Dendritic cell treated with granulocyte-macrophage colony-stimulating factor and Interleukin-4, amounts not matched to agents 40 ng/mL and 50 ng/mL, for 4 days (primary cell): ENCODE data around the gene MTSS2.

Source experiments
- H3K27ac Mint-ChIP-seq: one replicate; pipeline ENCODE4 v1.8.0; 2022; ENCODE audit warnings: mild to moderate bottlenecking, mixed read lengths
- H3K27me3 Mint-ChIP-seq: one replicate; pipeline ENCODE4 v1.8.0; 2022; ENCODE audit warnings: mild to moderate bottlenecking, mixed read lengths
- H3K36me3 Mint-ChIP-seq: one replicate; pipeline ENCODE4 v1.8.0; 2022; ENCODE audit warnings: low read depth, mixed read lengths
- H3K4me1 Mint-ChIP-seq: one replicate; pipeline ENCODE4 v1.8.0; 2022; ENCODE audit warnings: low read depth, mixed read lengths
- H3K4me3 Mint-ChIP-seq: one replicate; pipeline ENCODE4 v1.8.0; 2022; ENCODE audit warnings: mild to moderate bottlenecking, moderate library complexity, mixed read lengths
- H3K9me3 Mint-ChIP-seq: one replicate; pipeline ENCODE4 v1.8.0; 2022; ENCODE audit warnings: mixed read lengths
- intact Hi-C: fragments of 100-400 bp; cut with micrococcal nuclease; formaldehyde crosslinking; loops from one replicate; pipeline ENCODE4 v1.15.0; 2022

Gene MTSS2

DNA sequence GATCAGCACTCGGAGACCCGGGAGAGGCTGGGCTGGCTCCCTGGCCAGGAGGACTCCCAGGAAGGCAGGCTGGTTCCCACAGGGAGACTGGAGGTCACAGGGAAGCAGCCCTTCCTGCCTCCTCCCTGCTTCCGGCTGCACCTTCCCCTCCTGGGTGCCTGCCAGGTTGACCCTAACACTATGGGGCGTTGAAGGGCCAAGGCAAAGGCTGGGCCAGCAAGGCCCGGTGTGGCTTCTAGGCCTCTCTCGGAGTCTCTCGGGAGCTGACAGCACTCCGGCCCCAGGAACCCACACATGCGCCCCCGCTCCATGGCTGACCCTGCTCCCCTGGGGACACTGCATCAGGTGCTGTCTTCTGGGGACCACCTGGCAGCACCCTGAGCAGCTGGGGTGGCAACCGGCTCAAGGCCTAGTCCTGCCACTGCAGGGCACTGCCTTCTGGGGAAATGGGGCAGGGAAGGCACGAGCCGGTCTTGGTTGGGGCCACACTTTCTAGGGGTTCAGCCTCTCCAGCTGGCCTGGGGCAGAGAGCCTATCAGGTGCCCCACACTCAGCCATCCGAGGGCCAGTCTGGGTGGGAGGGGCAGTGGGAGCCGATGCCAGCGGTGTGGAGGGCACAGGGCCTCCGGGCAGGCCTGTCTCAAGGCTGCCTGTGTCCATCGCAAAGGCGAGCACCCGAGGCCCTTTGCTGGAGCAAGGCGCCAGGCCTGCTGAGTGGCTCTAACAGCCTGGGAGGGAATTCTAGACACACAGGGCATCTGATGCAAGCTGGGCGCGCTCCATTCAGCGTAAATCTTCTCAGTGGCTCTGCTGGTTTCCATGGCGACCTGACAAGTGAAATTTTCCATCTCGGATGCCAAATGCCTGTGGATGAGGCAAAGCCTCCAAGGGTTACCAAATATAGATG lies 5.6 kb upstream of the MTSS2 start:
- H3K9me3 Mint-ChIP-seq: no peaks in the 10 kb centered on the region
- intact Hi-C loops: no loop called here
- H3K4me1 Mint-ChIP-seq: no peaks in the 10 kb centered on the region
- peaks cover 9% of the 10 kb centered on the region for H3K27me3 Mint-ChIP-seq
- no peak overlapping the region for H3K27ac Mint-ChIP-seq
- no peak overlapping the region for H3K4me3 Mint-ChIP-seq
- H3K36me3 Mint-ChIP-seq: peaks cover 96% of the 10 kb centered on the region

DNA sequence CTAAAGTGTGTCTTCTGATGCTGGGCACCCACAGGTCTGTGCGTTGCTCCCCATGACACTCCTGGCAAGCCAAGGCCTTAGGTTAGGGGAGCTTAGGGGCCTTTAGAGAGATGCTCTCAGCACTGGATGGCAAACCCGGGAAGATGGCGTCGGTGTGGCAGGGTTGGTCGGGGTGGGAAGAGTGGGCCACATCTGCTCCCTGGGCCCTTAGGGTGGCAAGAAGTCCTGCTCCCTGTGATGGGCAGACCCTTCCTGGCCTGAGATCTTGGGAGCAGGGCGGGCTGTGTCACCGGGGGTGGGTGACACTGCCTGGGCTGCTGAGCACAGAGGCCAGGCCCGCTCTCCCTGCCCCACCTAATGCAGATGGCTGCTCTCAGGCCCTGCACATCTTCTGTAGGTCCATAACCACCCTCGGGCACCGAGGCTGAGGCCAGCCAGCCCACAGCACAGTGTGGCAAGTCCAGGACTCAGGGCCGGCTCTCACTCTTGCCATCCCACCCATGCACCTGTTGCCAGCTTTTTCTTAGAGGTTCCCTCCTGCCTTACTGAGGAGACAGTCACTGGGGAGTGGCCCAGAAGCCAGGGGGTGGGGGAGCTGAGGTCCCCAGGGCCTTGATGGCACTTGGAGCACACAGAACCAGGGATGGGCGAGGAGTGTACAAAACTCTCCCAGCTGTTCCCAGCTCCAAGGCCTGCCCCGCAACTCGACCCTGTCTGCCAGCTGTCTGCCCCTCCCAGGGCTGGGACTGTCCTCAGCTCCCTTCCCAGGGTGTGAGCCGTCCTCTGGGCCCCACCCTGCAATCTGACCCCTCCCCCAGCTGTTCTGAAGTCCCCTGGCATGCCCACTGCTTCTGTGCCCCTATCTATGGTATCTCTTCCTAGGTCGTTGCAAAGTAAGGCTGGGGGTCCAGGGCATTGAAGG lies 4.4 kb upstream of the MTSS2 start:
- intact Hi-C loops: no loop called here
- Mint-ChIP-seq H3K4me3 (no peak overlapping the region), H3K9me3 (no peaks in the 10 kb centered on the region), H3K36me3 (peaks cover 84% of the 10 kb centered on the region), H3K4me1 (no peaks in the 10 kb centered on the region), H3K27ac (no peak overlapping the region), H3K27me3 (peaks cover 14% of the 10 kb centered on the region)

GRCh38 chr16:70689035-70689969 lies 3.4 kb upstream of the MTSS2 start:
- intact Hi-C loops: no loop called here

DNA sequence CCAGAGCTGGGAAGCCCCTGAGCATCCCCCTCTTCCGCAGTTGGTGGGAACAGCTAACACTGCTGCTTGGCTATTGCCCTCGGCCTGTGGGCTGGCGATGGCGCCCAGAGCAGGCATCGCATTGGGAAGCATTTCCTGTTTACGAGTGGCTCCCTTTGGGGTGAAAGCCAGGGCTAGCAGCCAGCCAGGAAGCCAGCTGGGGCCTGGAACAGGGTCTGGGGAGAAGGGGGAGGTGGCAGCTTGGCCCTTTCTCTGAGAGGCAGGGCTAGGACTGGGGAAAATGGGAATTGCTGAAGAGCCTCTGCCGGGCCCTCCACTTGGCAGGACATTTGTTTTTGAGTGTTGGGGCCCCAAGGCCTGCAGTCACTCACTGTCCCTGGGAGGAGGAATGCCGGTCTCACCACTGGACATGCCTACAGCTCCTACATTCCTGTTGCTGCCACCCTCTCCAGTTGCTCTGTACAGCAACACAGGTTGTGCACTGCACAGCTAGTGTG lies 2.4 kb upstream of the MTSS2 start:
- peaks cover 28% of the 10 kb centered on the region for H3K27me3 Mint-ChIP-seq
- peaks cover 64% of the 10 kb centered on the region for H3K36me3 Mint-ChIP-seq
- H3K4me3 Mint-ChIP-seq: no peak overlapping the region
- intact Hi-C loops: no loop called here
- H3K9me3 Mint-ChIP-seq: no peaks in the 10 kb centered on the region
- no peak overlapping the region for H3K27ac Mint-ChIP-seq
- H3K4me1 Mint-ChIP-seq: no peaks in the 10 kb centered on the region

More at GRCh38 chr16:70689035-70689969, 3.4 kb upstream of the MTSS2 start:
- Mint-ChIP-seq H3K36me3 (peaks cover 74% of the 10 kb centered on the region), H3K4me1 (no peaks in the 10 kb centered on the region), H3K27me3 (peaks cover 24% of the 10 kb centered on the region), H3K27ac (no peak overlapping the region), H3K4me3 (no peak overlapping the region), H3K9me3 (no peaks in the 10 kb centered on the region)

DNA sequence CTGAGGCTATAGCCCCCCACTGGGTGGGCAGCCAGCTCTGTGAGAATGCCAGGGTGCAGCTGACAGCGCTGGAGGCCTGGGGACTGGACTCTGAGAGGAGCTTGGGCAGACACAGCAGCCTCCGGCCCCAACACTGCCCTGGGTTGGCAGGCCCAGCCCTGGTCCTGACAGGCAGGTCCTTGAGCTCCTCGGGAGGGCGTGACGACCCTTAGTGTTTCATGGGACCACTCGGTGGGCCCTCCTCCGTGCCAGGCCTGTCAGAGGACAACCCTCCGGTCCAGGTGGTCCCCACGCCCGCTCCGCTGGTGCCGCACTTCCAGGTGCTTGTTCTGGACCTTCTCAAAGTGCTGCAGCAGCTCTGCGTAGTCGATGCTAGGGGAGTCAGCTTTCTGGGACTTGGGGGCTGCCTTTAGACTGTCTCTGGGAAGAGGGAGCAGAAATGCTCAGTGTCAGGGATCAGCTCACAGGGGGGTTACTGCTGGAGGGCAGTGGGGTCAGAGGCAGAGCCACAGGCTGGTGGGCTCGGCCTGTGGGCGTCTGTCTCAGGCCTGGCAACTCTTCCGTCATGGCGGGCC lies 1.9 kb upstream of the MTSS2 start:
- Mint-ChIP-seq H3K36me3 (peaks cover 59% of the 10 kb centered on the region), H3K27me3 (peaks cover 28% of the 10 kb centered on the region), H3K27ac (no peak overlapping the region), H3K4me1 (no peaks in the 10 kb centered on the region), H3K9me3 (no peaks in the 10 kb centered on the region), H3K4me3 (no peak overlapping the region)
- intact Hi-C loops: no loop called here

GRCh38 chr16:70687102-70687511 lies 1.3 kb upstream of the MTSS2 start:
- intact Hi-C loops: no loop called here
- peaks cover 52% of the 10 kb centered on the region for H3K36me3 Mint-ChIP-seq
- H3K4me3 Mint-ChIP-seq: no peak overlapping the region
- no peak overlapping the region for H3K27ac Mint-ChIP-seq
- H3K27me3 Mint-ChIP-seq: peaks cover 28% of the 10 kb centered on the region
- no peaks in the 10 kb centered on the region for H3K9me3 Mint-ChIP-seq
- H3K4me1 Mint-ChIP-seq: no peaks in the 10 kb centered on the region

DNA sequence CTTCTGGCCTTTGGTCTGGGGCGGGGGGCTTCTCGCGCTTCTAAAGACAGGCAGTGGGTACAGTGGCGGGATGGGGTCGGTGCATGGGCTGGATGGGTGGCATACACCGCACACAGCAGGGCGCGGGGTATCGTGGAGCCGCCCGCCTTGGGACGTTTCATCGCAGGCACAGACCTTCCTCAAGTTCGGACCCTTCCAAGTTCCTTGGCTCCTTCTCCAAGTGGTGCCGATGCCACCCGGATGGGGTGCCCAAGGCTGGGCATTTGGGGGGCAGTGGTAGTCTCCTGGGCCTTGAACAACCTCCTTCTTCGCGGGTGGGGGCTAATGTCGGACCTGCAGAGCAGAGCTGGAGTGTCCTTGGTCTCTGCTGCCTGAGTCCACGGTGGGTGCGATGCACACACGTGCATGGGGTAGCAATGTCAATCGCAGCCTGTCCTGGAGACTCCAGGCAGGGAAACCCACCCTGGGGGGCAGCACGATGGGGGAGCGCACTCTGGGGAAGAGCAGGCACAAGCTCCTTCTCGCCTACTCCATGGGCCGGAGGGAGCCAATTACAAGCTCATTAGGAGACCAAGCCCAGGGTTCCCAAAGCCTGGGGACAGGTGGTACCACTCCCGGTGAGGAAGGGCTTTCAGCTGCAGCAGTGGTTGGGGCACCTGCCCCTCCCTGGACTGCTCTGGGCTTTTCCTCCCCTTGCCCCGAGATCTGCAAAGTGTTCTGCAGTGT lies 686 bp upstream of the MTSS2 start:
- no peaks in the 10 kb centered on the region for H3K9me3 Mint-ChIP-seq
- intact Hi-C loops: no loop called here
- peaks cover 47% of the 10 kb centered on the region for H3K36me3 Mint-ChIP-seq
- H3K4me1 Mint-ChIP-seq: no peaks in the 10 kb centered on the region
- H3K27me3 Mint-ChIP-seq: peaks cover 28% of the 10 kb centered on the region
- no peak overlapping the region for H3K27ac Mint-ChIP-seq
- H3K4me3 Mint-ChIP-seq: peak overlapping the region; percentile 35

GRCh38 chr16:70685061-70685937 lies 554 bp downstream of the MTSS2 start:
- peak overlapping the region; percentile 27 for H3K4me3 Mint-ChIP-seq
- no peaks in the 10 kb centered on the region for H3K4me1 Mint-ChIP-seq
- H3K27me3 Mint-ChIP-seq: peaks cover 28% of the 10 kb centered on the region
- H3K27ac Mint-ChIP-seq: no peak overlapping the region
- peaks cover 35% of the 10 kb centered on the region for H3K36me3 Mint-ChIP-seq
- intact Hi-C loops: no loop called here
- H3K9me3 Mint-ChIP-seq: no peaks in the 10 kb centered on the region

DNA sequence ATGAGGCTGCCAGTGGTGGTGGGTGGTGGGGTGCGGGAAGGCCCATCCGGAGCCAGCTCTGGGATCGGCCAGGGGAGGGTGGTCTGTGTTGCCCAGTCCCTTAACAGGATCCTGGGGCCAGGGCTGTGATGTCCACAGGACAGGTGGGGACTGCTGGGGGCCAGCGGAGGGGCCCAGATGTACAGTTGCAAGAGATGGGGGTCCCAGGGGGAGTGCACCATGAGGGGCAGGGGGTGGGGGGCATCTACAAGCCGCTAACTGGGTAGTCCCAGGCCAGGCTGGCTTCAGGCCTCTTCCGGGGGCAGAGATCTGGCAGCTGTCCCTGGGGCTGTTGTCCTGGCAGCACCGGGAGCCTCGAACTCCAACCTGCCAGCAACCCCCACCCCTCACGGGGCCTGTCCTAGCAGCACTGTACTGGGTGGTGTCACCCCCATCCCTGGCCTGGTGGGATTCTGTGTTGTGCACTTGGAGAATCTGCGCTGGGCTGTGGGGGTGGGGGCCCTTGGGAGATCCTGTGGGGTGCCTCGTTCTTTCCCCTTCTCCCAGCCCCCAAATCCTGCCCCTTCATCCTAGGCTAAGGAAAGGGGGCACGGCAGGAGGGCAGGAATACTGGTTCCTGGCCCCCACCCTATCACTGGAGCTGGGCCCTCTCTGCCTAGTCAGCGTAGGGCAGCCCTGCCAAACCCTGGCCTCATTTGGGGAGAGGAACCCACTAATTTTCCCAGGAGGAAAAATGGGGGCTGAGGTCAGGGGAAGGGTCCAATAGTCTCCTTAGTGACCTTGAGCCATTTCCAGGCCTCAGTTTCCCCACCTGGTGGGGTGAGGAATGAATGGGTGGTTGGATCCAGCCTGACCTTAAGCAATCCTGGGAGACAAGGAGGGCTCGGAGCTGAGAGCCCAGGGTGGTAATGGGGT lies 1.4 kb downstream of the MTSS2 start:
- Mint-ChIP-seq H3K4me1 (no peaks in the 10 kb centered on the region), H3K36me3 (peaks cover 26% of the 10 kb centered on the region), H3K27ac (no peak overlapping the region), H3K9me3 (no peaks in the 10 kb centered on the region), H3K4me3 (no peak overlapping the region), H3K27me3 (peaks cover 28% of the 10 kb centered on the region)
- intact Hi-C loops: no loop called here

DNA sequence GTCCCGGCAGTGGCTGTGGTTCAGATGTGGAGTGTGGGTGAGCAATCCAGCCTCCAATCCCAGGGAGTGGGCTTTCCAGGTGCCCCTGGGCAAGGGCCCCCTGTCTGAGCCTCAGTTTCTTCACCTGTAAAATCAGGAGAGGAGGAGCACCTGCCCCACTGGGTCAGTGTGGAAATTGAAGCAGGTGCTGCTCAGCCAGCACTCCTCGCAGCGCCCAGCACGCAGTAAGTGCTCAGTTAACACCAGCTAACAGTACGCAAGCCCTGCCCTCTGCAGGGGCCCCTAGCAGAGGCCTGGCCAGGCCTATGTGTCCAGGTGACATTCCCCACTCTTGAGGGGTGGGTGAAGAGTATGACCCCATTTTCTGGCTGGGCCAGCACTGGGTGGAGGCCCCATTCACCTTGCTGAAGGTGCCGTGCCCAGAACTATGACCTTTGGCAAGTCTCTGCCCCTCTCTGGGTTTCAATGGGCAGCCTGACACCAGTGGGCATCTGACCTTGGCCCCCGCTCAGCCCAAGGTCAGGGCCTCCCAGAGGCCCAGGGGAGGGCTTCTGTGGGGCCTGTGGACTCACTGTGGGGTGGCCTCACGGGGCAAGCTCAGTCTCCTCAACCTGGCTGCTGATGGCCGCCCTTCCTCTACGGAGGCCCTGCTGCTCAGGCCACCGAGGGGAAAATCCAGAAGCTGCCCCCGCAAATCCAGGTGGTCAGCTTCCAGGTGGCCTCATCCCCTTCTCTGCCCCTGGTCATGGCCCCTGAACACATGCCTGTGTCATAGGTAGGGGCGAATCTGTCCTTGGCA lies 2.5 kb downstream of the MTSS2 start:
- peaks cover 28% of the 10 kb centered on the region for H3K27me3 Mint-ChIP-seq
- H3K4me1 Mint-ChIP-seq: no peaks in the 10 kb centered on the region
- intact Hi-C loops: no loop called here
- H3K4me3 Mint-ChIP-seq: no peak overlapping the region
- peaks cover 15% of the 10 kb centered on the region for H3K36me3 Mint-ChIP-seq
- no peak overlapping the region for H3K27ac Mint-ChIP-seq
- H3K9me3 Mint-ChIP-seq: no peaks in the 10 kb centered on the region
